BJ (cell line): ENCODE data around the gene TTC28. TPM values are rescaled to one million over a fixed set of nuclear protein-coding genes. Genes with fewer than 3 reads are reported as not detected.

Experiments
- CTCF ChIA-PET: fragments of 350-600 bp; formaldehyde crosslinking; extraction: SDS; loops from one replicate; lab custom pipeline; 2021; ENCODE audit warnings: antibody characterized with exemption, inconsistent platforms; lab: Yijun Ruan, JAX
- POLR2A ChIA-PET: fragments of 300-600 bp; sonication (Branson Sonifier 250); formaldehyde crosslinking; extraction: SDS; loops from one replicate; lab custom pipeline; 2021; ENCODE audit warnings: antibody characterized with exemption; lab: Charles Lee
- DNase-seq: peaks from one replicate; pipeline ENCODE4 v3.0.0-alpha.2; 2011; ENCODE audit warnings: low read depth
- H3K27me3 ChIP-seq: 2 replicates; pipeline ENCODE4 v1.6.0; 2011; ENCODE audit warnings: low read length; ENCODE audit not compliant: control insufficient read depth, insufficient read depth
- H3K36me3 ChIP-seq: 2 replicates; pipeline ENCODE4 v1.5.1; 2011; ENCODE audit warnings: low read length; ENCODE audit not compliant: control insufficient read depth, insufficient read depth
- H3K4me3 ChIP-seq: 2 replicates; pipeline ENCODE4 v1.5.1; 2011; ENCODE audit warnings: low read depth, mild to moderate bottlenecking, control low read depth, low read length
- polyA plus RNA-seq: library from polyadenylated mRNA; depleted of rRNA; stranded (reverse); fragments of >200 nt; gene quantifications from 2 replicates; pipeline ENCODE4 v1.2.3, GENCODE V29; 2011
- TF ChIP-seq, protein P1 (sequence below): IDR thresholded peaks from 2 replicates; pipeline ENCODE4 v1.5.1; 2011; ENCODE audit warnings: low read depth, mild to moderate bottlenecking, control low read depth, inconsistent platforms, low read length, moderate library complexity; ENCODE audit not compliant: insufficient read depth

Gene TTC28
- polyA plus RNA-seq, 1 experiment = 8.7 TPM

DNA sequence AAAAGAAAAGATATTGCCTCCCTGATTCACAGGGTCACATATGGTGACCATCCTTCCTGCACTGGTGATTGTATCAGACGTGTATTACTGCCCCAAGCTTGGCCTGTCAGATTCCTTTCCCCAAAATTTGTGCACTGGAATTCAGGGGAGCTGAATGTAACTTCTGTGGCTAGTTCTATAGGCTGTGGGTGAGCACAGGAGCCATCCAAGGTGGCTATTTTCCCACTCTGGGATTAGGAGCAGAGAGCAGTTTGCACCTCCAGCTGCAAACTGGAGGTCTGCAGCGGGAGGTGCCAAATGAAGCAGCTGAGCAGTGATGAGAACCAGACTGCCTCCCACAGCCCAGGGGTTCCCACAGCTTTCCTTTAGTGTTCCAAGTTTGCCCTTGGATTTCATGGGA lies 636.4 kb downstream of the TTC28 start:
- CTCF ChIA-PET = interaction anchor here (0.6 to 2.8 kb wide), 4 partner anchors 9 to 997 kb away, joined by 3 to 9 read pairs (median 6); no protein-coding TSS in a partner anchor

DNA sequence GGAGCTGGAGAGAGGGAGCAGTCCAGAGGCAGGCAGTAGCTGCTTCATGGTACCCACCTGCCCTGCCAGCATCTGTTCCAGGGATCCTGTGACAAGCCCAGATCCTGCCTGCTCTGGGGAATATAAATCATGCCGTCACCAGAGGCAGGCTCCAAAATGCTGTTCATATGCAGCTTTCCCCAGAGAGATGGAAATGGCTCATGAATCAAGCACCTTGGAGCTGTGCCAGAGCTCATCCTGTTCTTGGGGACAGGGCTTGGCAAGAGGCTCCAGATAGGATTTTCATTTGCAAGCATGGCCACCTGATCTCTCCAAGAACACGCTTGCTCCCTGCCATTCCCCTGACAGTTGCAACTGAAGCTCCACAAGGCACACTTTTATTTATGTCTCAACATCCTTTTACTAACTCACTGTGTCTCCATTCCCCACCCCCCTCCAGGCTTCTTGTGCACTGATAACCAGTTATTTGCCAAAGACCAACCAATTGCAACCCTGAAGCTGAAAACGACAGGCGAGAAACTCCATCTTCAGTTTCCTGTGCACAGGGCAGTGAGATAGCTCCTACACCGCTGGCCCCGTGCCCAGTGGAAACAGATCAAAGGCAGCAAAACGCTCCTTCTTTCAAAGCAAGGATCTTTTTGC lies 644.8 kb downstream of the TTC28 start:
- no peaks in the 10 kb centered on the region for H3K27me3 ChIP-seq
- TF ChIP-seq, protein P1, sequence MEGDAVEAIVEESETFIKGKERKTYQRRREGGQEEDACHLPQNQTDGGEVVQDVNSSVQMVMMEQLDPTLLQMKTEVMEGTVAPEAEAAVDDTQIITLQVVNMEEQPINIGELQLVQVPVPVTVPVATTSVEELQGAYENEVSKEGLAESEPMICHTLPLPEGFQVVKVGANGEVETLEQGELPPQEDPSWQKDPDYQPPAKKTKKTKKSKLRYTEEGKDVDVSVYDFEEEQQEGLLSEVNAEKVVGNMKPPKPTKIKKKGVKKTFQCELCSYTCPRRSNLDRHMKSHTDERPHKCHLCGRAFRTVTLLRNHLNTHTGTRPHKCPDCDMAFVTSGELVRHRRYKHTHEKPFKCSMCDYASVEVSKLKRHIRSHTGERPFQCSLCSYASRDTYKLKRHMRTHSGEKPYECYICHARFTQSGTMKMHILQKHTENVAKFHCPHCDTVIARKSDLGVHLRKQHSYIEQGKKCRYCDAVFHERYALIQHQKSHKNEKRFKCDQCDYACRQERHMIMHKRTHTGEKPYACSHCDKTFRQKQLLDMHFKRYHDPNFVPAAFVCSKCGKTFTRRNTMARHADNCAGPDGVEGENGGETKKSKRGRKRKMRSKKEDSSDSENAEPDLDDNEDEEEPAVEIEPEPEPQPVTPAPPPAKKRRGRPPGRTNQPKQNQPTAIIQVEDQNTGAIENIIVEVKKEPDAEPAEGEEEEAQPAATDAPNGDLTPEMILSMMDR = no peak
- CTCF ChIA-PET = interaction anchor here (1.1 to 5.1 kb wide), 6 partner anchors 12 to 561 kb away, joined by 3 to 32 read pairs (median 4); no protein-coding TSS in a partner anchor
- DNase-seq = no peak
- POLR2A ChIA-PET = no interaction called here
- peaks cover 4% of the 10 kb centered on the region for H3K36me3 ChIP-seq
- no peak overlapping the region for H3K4me3 ChIP-seq

More for the DNA sequence above, 636.4 kb downstream of the TTC28 start:
- TF ChIP-seq, protein P1 = no peak
- H3K27me3 ChIP-seq = no peaks in the 10 kb centered on the region
- POLR2A ChIA-PET = no interaction called here
- no peak overlapping the region for H3K4me3 ChIP-seq
- H3K36me3 ChIP-seq = no peaks in the 10 kb centered on the region
- no peak for DNase-seq

DNA sequence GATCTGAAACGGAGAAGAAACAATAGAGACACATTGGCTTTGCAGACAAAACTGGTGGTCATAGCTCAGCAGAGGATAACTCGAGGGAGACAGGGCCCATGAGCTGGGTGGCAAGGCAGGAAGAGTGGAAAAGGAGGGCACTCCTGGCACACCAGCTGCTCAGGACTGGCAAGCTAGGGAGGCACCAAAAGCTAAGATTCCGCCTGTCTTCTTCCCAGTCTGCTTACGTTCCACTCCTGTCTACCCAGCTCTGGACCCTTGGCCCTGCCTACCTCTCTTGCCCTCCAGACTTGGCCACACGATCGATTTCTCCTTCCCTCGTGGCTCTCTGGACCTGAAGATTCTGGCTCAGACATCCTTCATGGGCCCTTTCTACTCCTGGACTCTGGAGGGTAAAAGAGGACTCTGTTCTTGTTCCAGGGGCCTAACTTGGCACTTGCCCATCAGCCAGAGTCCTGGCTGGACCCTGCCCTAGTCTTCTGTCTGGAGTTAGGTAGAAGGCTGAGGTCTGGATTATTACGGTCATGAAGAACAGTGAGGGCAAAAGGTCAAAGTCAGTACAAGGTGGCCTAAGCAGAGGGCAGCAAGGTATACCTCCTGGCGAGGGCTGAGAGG lies 645.4 kb downstream of the TTC28 start:
- POLR2A ChIA-PET = no interaction called here
- TF ChIP-seq, protein P1 = no peak
- Histone ChIP-seq H3K36me3 (peaks cover 7% of the 10 kb centered on the region), H3K4me3 (no peak overlapping the region), H3K27me3 (no peaks in the 10 kb centered on the region)
- CTCF ChIA-PET = interaction anchor here (1.2 to 5.1 kb wide), 6 partner anchors 11 to 559 kb away, joined by 3 to 32 read pairs (median 5); no protein-coding TSS in a partner anchor
- DNase-seq = no peak

DNA sequence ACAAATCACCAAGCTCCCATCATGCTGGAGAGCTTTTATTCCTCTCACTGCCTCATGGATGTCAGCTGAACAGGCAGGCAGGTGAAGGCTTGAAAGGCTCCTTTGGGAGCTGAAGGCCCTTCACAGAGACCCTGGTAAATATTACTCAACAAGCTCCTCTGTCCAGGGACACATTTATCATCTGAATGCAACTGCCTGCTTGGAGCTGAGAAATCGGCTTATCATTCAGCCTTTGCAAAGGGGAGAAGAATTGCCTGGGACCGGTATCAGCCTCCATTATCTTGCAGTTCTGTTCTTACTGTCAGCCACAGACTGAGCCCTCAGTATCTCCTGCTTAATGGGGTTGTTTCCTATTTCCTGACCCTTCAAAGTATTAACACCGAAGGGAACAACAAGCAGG lies 646.8 kb downstream of the TTC28 start:
- CTCF ChIA-PET = interaction anchor here (0.9 to 5.1 kb wide), 3 partner anchors 10 to 560 kb away, joined by 3 to 32 read pairs (median 6); no protein-coding TSS in a partner anchor

More for the DNA sequence above, 646.8 kb downstream of the TTC28 start:
- H3K36me3 ChIP-seq = peaks cover 9% of the 10 kb centered on the region
- TF ChIP-seq, protein P1 = no peak
- DNase-seq = no peak
- POLR2A ChIA-PET = no interaction called here
- H3K27me3 ChIP-seq = no peaks in the 10 kb centered on the region
- H3K4me3 ChIP-seq = no peak overlapping the region
